Stimulated activated CD8-positive, alpha-beta memory T cell treated with anti-CD3 and anti-CD28 coated beads, Interleukin-12 subunit alpha, Interleukin-12 subunit beta, amount 100 ng/mL, for 24 hours (primary cell): ENCODE data around the gene CSNK1G1.
"Not testable (repeated sequence)": the region's sequence is repeated elsewhere in the genome, so short reads cannot be mapped to it uniquely, and the experiment has no call there.

Experiments
- DNase-seq: peaks from one replicate; pipeline ENCODE4 v3.0.0-alpha.2; 2020; ENCODE audit errors: extremely low read depth

CSNK1G1 gene

GRCh38 chr15:64237677-64238076, 118.3 kb downstream of the CSNK1G1 start:
- no peak for DNase-seq

GRCh38 chr15:64236156-64236894, 119.6 kb downstream of the CSNK1G1 start:
- DNase-seq, result no peak

- DNase-seq, result no peak
Observed at GRCh38 chr15:64235552-64235951, 120.4 kb downstream of the CSNK1G1 start.

GRCh38 chr15:64233299-64233698, 122.7 kb downstream of the CSNK1G1 start:
- no peak for DNase-seq

- no peak for DNase-seq
Observed at GRCh38 chr15:64232400-64232799, 123.6 kb downstream of the CSNK1G1 start.

GRCh38 chr15:64229129-64229724, 126.7 kb downstream of the CSNK1G1 start:
- no peak for DNase-seq

- no peak for DNase-seq
Observed at GRCh38 chr15:64225804-64226203, 130.2 kb downstream of the CSNK1G1 start.

GRCh38 chr15:64224511-64224910, 131.5 kb downstream of the CSNK1G1 start:
- DNase-seq, result no peak

- no peak for DNase-seq
Observed at GRCh38 chr15:64223882-64224281, 132.1 kb downstream of the CSNK1G1 start.

GRCh38 chr15:64222573-64223366, 133.2 kb downstream of the CSNK1G1 start:
- no peak for DNase-seq

- not testable (repeated sequence) for DNase-seq
Observed at GRCh38 chr15:64221911-64222310, 134.1 kb downstream of the CSNK1G1 start.

- DNase-seq, result not testable (repeated sequence)
Observed at GRCh38 chr15:64217429-64217750, 138.6 kb downstream of the CSNK1G1 start.

GRCh38 chr15:64216730-64217428, 139.1 kb downstream of the CSNK1G1 start:
- no peak for DNase-seq

- no peak for DNase-seq
Observed at GRCh38 chr15:64216196-64216595, 139.8 kb downstream of the CSNK1G1 start.

GRCh38 chr15:64213646-64214045, 142.3 kb downstream of the CSNK1G1 start:
- no peak for DNase-seq

GRCh38 chr15:64211696-64212095, 144.3 kb downstream of the CSNK1G1 start:
- DNase-seq, result no peak

- no peak for DNase-seq
Observed at GRCh38 chr15:64210371-64210770, 145.6 kb downstream of the CSNK1G1 start.

- DNase-seq, result no peak
Observed at GRCh38 chr15:64209680-64210334, 146.2 kb downstream of the CSNK1G1 start.

- DNase-seq, result no peak
Observed at GRCh38 chr15:64205202-64205601, 150.8 kb downstream of the CSNK1G1 start.

- no peak for DNase-seq
Observed at GRCh38 chr15:64197425-64197824, 158.5 kb downstream of the CSNK1G1 start.

- DNase-seq, result no peak
Observed at GRCh38 chr15:64193971-64194370, 162.0 kb downstream of the CSNK1G1 start.
